ENCODE results near the gene SAE1. TPM values are rescaled to one million over a fixed set of nuclear protein-coding genes. Genes with fewer than 3 reads are reported as not detected.

Gene SAE1
- total RNA-seq (2014; rRNA removed; shearing (Covaris generic)) (132 and 177 TPM in 2 replicates), polyA plus RNA-seq (2016; fragmentation: Nextera tagmentation; extraction: Ambion mirVana) (143 and 154 TPM in 2 replicates)

GRCh38 chr19:47130589-47131227, at the start of gene SAE1:
Gene SAE1 (plus strand): TSS chr19:47130835. CDS start chr19:47130931, 96 bp downstream.
- TF ChIP-seq EZH2phosphoT487 (IDR thresholded peaks at IDR 0.05; ENCODE audit: insufficient read depth, low read depth) (no peak), EZH2 (IDR thresholded peaks at IDR 0.05; ENCODE audit: insufficient read depth, poor library complexity, severe bottlenecking) (no peak)
- peaks cover 11% of the 10 kb centered on the region for H3K4me1 ChIP-seq (ENCODE audit: insufficient read depth)
- H3F3A ChIP-seq (ENCODE audit: insufficient read depth) = peaks cover 13% of the 10 kb centered on the region; the same call in 1 of the 2 replicates
- peaks cover 49% of the 10 kb centered on the region for H3K79me2 ChIP-seq (ENCODE audit: insufficient read depth)
- H3K27me3 ChIP-seq (replicated peaks; ENCODE audit: insufficient read depth) = no peaks in the 10 kb centered on the region
- H3K9ac ChIP-seq = peak within 1 kb of the TSS; percentile 96
- peak within 1 kb of the TSS; percentile 99 for H3K4me2 ChIP-seq (ENCODE audit: unreplicated experiment)
- H3K9me2 ChIP-seq (ENCODE audit: insufficient read depth) = no peaks in the 10 kb centered on the region
- DNase-seq = peak; percentile 100
- peak within 1 kb of the TSS; percentile 84 for H3K27ac ChIP-seq
- H3K4me3 ChIP-seq = peak within 1 kb of the TSS; percentile 97
- no peaks in the 10 kb centered on the region for H4K20me1 ChIP-seq (ENCODE audit: insufficient read depth)
- in situ Hi-C loops (cut with MboI) = no loop called here
- H3K36me3 ChIP-seq (ENCODE audit: low read depth) = no peaks in the 10 kb centered on the region
- no peaks in the 10 kb centered on the region for H3K9me3 ChIP-seq (ENCODE audit: low read depth)
- H2AFZ ChIP-seq = peak within 1 kb of the TSS; percentile 92
- 1 to 2% methylated on average over 43 to 46 of the region's 51 CpGs for WGBS, 2 experiments (ENCODE audit: low coverage in 1 of 2, low lambda C conversion rate in 2 of 2, missing lambda C conversion rate in 2 of 2)

- H3K4me2 ChIP-seq (ENCODE audit: unreplicated experiment) = no peak overlapping the region
- WGBS, 2 experiments (ENCODE audit: low coverage in 1 of 2, low lambda C conversion rate in 2 of 2, missing lambda C conversion rate in 2 of 2) = 84 to 85% methylated on average over 6 of the region's 6 CpGs
- H3F3A ChIP-seq (ENCODE audit: insufficient read depth) = peaks cover 33% of the 10 kb centered on the region; the same call in 1 of the 2 replicates
- peak; percentile 26 for DNase-seq
- no peaks in the 10 kb centered on the region for H3K9me3 ChIP-seq (ENCODE audit: low read depth)
- H3K4me1 ChIP-seq (ENCODE audit: insufficient read depth) = peaks cover 6% of the 10 kb centered on the region; the same call in 1 of the 2 replicates
- peaks cover 25% of the 10 kb centered on the region; the same call in 1 of the 2 replicates for H3K36me3 ChIP-seq (ENCODE audit: low read depth)
- H4K20me1 ChIP-seq (ENCODE audit: insufficient read depth) = no peaks in the 10 kb centered on the region
- H3K79me2 ChIP-seq (ENCODE audit: insufficient read depth) = peaks cover 16% of the 10 kb centered on the region
- H3K9ac ChIP-seq = no peak overlapping the region
- 0 out of 2 replicates have a peak overlapping the region, but pooled peaks have one; percentile 20 for H3K27ac ChIP-seq
- H3K27me3 ChIP-seq (replicated peaks; ENCODE audit: insufficient read depth) = no peaks in the 10 kb centered on the region
- TF ChIP-seq EZH2 (IDR thresholded peaks at IDR 0.05; ENCODE audit: insufficient read depth, poor library complexity, severe bottlenecking) (no peak), EZH2phosphoT487 (IDR thresholded peaks at IDR 0.05; ENCODE audit: insufficient read depth, low read depth) (no peak)
- no peaks in the 10 kb centered on the region for H3K9me2 ChIP-seq (ENCODE audit: insufficient read depth)
- in situ Hi-C loops (cut with MboI) = no loop called here
- no peak overlapping the region for H3K4me3 ChIP-seq
- H2AFZ ChIP-seq = no peak overlapping the region
Observed at GRCh38 chr19:47081095-47081494, 49.5 kb upstream of the SAE1 start.

GRCh38 chr19:47082493-47082892, 48.1 kb upstream of the SAE1 start:
- Histone ChIP-seq H4K20me1 (ENCODE audit: insufficient read depth) (no peaks in the 10 kb centered on the region), H3K27me3 (replicated peaks; ENCODE audit: insufficient read depth) (no peaks in the 10 kb centered on the region), H3F3A (ENCODE audit: insufficient read depth) (peaks cover 33% of the 10 kb centered on the region; the same call in 1 of the 2 replicates), H3K9ac (no peak overlapping the region), H3K36me3 (ENCODE audit: low read depth) (peaks cover 13% of the 10 kb centered on the region; the same call in 1 of the 2 replicates), H2AFZ (no peak overlapping the region), H3K9me2 (ENCODE audit: insufficient read depth) (no peaks in the 10 kb centered on the region), H3K27ac (no peak overlapping the region), H3K79me2 (ENCODE audit: insufficient read depth) (peaks cover 2% of the 10 kb centered on the region; the same call in 1 of the 2 replicates), H3K9me3 (ENCODE audit: low read depth) (no peaks in the 10 kb centered on the region), H3K4me3 (no peak overlapping the region), H3K4me2 (ENCODE audit: unreplicated experiment) (no peak overlapping the region), H3K4me1 (ENCODE audit: insufficient read depth) (peaks cover 6% of the 10 kb centered on the region; the same call in 1 of the 2 replicates)
- in situ Hi-C loops (cut with MboI) = no loop called here
- TF ChIP-seq EZH2phosphoT487 (IDR thresholded peaks at IDR 0.05; ENCODE audit: insufficient read depth, low read depth) = no peak
- no peak for TF ChIP-seq EZH2 (IDR thresholded peaks at IDR 0.05; ENCODE audit: insufficient read depth, poor library complexity, severe bottlenecking)
- no peak for DNase-seq
- 89 to 91% methylated on average over 5 of the region's 5 CpGs for WGBS, 2 experiments (ENCODE audit: low coverage in 1 of 2, low lambda C conversion rate in 2 of 2, missing lambda C conversion rate in 2 of 2)

GRCh38 chr19:47084879-47085439, 45.7 kb upstream of the SAE1 start:
- Histone ChIP-seq H3F3A (ENCODE audit: insufficient read depth) (peaks cover 29% of the 10 kb centered on the region; the same call in 1 of the 2 replicates), H3K79me2 (ENCODE audit: insufficient read depth) (no peaks in the 10 kb centered on the region), H3K4me3 (no peak overlapping the region), H3K4me2 (ENCODE audit: unreplicated experiment) (no peak overlapping the region), H3K27me3 (replicated peaks; ENCODE audit: insufficient read depth) (no peaks in the 10 kb centered on the region), H3K9ac (no peak overlapping the region), H3K36me3 (ENCODE audit: low read depth) (peaks cover 23% of the 10 kb centered on the region; the same call in 1 of the 2 replicates), H3K27ac (no peak overlapping the region), H3K9me3 (ENCODE audit: low read depth) (no peaks in the 10 kb centered on the region), H4K20me1 (ENCODE audit: insufficient read depth) (no peaks in the 10 kb centered on the region), H3K9me2 (ENCODE audit: insufficient read depth) (no peaks in the 10 kb centered on the region), H2AFZ (no peak overlapping the region), H3K4me1 (ENCODE audit: insufficient read depth) (peaks cover under 1% of the 10 kb centered on the region; the same call in 1 of the 2 replicates)
- no peak for DNase-seq
- WGBS, 2 experiments (ENCODE audit: low coverage in 1 of 2, low lambda C conversion rate in 2 of 2, missing lambda C conversion rate in 2 of 2) = 93 to 94% methylated on average over 24 of the region's 24 CpGs
- TF ChIP-seq EZH2 (IDR thresholded peaks at IDR 0.05; ENCODE audit: insufficient read depth, poor library complexity, severe bottlenecking) = no peak
- no peak for TF ChIP-seq EZH2phosphoT487 (IDR thresholded peaks at IDR 0.05; ENCODE audit: insufficient read depth, low read depth)
- in situ Hi-C loops (cut with MboI) = no loop called here
